ENCODE results near the gene PTPRA. TPM values are rescaled to one million over a fixed set of nuclear protein-coding genes. Genes with fewer than 3 reads are reported as not detected.

The PTPRA gene
- total RNA-seq, 1 experiment from 2014 or later: 22.1 TPM

DNA sequence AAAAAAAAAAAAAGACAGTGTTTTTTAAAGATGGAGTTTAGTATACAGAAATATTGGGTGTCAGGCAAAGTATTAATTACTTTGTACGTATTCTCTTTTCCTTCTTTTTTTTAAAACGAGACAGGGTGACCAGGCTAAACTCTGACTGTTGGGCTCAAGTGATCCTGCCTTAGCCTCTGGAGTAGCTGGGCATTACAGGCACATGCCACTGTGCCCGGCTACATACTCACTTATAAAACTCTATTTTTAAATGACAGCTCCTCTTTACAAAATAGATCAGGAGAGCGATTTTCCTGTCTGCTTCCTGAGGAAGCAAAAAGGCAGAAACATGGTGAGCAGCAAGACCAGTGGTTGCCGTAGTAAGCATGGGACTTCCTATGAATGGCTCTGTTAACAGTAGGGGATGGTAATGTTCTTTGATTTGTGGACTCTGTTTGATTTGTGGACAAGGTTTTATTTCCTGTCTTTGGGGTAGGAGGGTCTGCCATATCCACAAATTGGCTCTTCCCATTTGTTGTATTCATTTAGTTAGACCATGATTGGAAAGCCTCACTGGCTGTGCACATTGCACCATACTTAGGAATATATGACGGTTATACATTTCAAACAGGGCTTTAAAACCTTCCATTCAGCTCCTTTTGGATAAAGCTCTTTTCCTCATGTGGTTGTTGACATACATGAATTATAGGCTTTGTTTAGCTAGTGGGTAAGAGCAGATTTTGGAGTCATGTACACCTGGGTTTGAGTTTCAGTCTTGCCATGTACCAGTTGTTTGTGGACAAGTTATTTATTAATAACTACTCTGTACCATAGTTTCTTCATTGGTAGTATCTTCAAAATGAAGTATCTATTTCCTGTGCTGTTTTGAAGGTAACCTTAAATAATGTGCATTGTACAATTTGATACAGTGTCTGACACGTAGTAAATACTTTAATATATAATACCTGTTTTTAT, 45.1 kb downstream of the PTPRA start:
- Histone ChIP-seq H3K36me3 (replicated peaks; ENCODE audit: control insufficient read depth, insufficient read depth, low read length) (no peaks in the 10 kb centered on the region), H3K4me3 (ENCODE audit: insufficient read depth, low read depth, low read length) (no peak overlapping the region), H3K27me3 (ENCODE audit: control insufficient read depth, insufficient read depth, low read length) (no peaks in the 10 kb centered on the region)
- no peak for DNase-seq

- Histone ChIP-seq H3K27me3 (ENCODE audit: control insufficient read depth, insufficient read depth, low read length) (no peaks in the 10 kb centered on the region), H3K36me3 (replicated peaks; ENCODE audit: control insufficient read depth, insufficient read depth, low read length) (no peaks in the 10 kb centered on the region), H3K4me3 (ENCODE audit: insufficient read depth, low read depth, low read length) (no peak overlapping the region)
- DNase-seq: no peak
Observed at GRCh38 chr20:2919518-2920245, 46.4 kb downstream of the PTPRA start.

GRCh38 chr20:2920473-2920872, 47.2 kb downstream of the PTPRA start:
- peak; percentile 10 for DNase-seq
- H3K4me3 ChIP-seq (ENCODE audit: insufficient read depth, low read depth, low read length): no peak overlapping the region
- H3K27me3 ChIP-seq (ENCODE audit: control insufficient read depth, insufficient read depth, low read length): no peaks in the 10 kb centered on the region
- no peaks in the 10 kb centered on the region for H3K36me3 ChIP-seq (replicated peaks; ENCODE audit: control insufficient read depth, insufficient read depth, low read length)

DNA sequence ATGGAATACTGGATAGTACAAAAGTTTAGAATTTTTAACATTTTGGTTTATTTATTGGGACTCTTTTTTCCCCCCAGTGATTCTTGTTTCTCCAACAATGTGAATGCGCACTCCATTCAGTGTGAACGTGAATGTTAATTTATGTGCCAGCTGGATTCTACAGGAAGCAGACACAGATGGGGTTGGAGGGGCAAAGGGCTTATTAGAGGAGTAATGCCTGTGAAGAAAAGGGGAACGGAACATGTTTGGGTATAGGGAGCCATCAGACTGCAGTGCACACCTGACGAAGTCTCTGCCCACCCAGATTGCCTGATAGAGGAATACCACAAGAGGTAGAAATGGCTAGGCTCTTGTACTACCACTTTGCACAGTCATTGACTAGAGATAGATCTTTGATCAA, 48.2 kb downstream of the PTPRA start:
- Histone ChIP-seq H3K27me3 (ENCODE audit: control insufficient read depth, insufficient read depth, low read length) (no peaks in the 10 kb centered on the region), H3K4me3 (ENCODE audit: insufficient read depth, low read depth, low read length) (no peak overlapping the region), H3K36me3 (replicated peaks; ENCODE audit: control insufficient read depth, insufficient read depth, low read length) (no peaks in the 10 kb centered on the region)
- no peak for DNase-seq

GRCh38 chr20:2922957-2923356, 49.7 kb downstream of the PTPRA start:
- DNase-seq: no peak
- H3K4me3 ChIP-seq (ENCODE audit: insufficient read depth, low read depth, low read length): no peak overlapping the region
- H3K36me3 ChIP-seq (replicated peaks; ENCODE audit: control insufficient read depth, insufficient read depth, low read length): no peaks in the 10 kb centered on the region
- H3K27me3 ChIP-seq (ENCODE audit: control insufficient read depth, insufficient read depth, low read length): no peaks in the 10 kb centered on the region

- no peaks in the 10 kb centered on the region for H3K36me3 ChIP-seq (replicated peaks; ENCODE audit: control insufficient read depth, insufficient read depth, low read length)
Observed at GRCh38 chr20:2930538-2930937, 57.3 kb downstream of the PTPRA start.

DNA sequence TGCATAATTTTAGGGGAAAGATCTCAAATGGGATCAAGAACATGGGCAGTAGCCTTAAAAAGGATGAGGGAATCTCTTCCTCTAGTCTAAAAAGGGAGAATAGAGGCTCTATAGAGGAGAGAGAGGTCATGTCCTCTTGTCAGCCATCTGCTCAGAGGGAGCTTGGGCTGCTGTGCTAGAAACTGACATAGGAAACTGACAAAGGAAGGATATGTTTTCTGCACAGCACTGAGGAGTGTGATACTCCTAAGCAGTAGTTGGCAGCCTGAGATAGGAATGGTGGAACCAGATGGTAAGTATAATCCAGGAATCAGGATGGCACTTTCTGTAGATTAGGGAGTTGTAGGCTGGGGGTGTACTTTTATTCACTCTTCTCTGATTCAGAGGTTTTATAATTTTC, 59.2 kb downstream of the PTPRA start:
- Histone ChIP-seq H3K27me3 (ENCODE audit: control insufficient read depth, insufficient read depth, low read length) (no peaks in the 10 kb centered on the region), H3K36me3 (replicated peaks; ENCODE audit: control insufficient read depth, insufficient read depth, low read length) (no peaks in the 10 kb centered on the region), H3K4me3 (ENCODE audit: insufficient read depth, low read depth, low read length) (no peak overlapping the region)
- DNase-seq: no peak

More at GRCh38 chr20:2930538-2930937, 57.3 kb downstream of the PTPRA start:
- H3K4me3 ChIP-seq (ENCODE audit: insufficient read depth, low read depth, low read length): no peak overlapping the region
- no peak for DNase-seq
- no peaks in the 10 kb centered on the region for H3K27me3 ChIP-seq (ENCODE audit: control insufficient read depth, insufficient read depth, low read length)

DNA sequence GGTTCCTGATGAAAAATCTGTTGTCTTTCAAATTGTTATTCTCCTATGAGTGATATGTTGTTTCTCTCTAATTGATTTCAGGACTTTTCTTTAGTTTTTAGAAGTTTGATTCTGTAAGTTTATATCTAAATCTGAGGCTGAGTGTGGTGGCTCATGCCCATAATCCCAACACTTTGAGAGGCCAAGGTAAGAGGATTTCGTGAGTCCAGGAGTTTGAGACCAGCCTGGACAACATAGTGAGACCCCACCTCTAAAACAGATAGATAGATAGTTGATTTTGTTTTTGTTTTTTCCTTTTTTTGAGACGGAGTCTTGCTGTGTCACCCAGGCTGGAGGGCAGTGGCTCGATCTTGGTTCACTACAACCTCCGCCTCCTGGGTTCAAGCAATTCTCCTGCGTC, 64.6 kb downstream of the PTPRA start:
- no peak overlapping the region for H3K4me3 ChIP-seq (ENCODE audit: insufficient read depth, low read depth, low read length)
- no peaks in the 10 kb centered on the region for H3K36me3 ChIP-seq (replicated peaks; ENCODE audit: control insufficient read depth, insufficient read depth, low read length)
- no peaks in the 10 kb centered on the region for H3K27me3 ChIP-seq (ENCODE audit: control insufficient read depth, insufficient read depth, low read length)
- no peak for DNase-seq

DNA sequence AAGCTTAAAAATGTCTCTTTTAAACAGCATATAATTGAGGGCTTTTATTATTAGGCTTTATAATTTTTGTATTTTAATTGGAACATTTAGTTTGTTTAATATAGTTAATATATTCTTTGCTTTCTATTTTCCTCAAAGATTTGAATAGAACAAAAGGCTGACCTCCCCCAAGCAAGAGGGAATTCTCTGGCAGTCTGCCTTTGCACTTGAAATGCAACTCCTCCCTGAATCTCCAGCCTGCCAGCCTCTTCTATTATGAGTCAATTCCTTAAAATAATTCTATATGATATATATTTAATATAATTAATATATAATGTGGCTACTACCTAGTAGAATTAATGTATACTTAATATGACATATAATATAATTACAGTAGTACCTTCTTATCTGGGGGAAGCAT, 69.2 kb downstream of the PTPRA start:
- no peaks in the 10 kb centered on the region for H3K27me3 ChIP-seq (ENCODE audit: control insufficient read depth, insufficient read depth, low read length)
- H3K36me3 ChIP-seq (replicated peaks; ENCODE audit: control insufficient read depth, insufficient read depth, low read length): no peaks in the 10 kb centered on the region
- DNase-seq: no peak
- H3K4me3 ChIP-seq (ENCODE audit: insufficient read depth, low read depth, low read length): no peak overlapping the region

DNA sequence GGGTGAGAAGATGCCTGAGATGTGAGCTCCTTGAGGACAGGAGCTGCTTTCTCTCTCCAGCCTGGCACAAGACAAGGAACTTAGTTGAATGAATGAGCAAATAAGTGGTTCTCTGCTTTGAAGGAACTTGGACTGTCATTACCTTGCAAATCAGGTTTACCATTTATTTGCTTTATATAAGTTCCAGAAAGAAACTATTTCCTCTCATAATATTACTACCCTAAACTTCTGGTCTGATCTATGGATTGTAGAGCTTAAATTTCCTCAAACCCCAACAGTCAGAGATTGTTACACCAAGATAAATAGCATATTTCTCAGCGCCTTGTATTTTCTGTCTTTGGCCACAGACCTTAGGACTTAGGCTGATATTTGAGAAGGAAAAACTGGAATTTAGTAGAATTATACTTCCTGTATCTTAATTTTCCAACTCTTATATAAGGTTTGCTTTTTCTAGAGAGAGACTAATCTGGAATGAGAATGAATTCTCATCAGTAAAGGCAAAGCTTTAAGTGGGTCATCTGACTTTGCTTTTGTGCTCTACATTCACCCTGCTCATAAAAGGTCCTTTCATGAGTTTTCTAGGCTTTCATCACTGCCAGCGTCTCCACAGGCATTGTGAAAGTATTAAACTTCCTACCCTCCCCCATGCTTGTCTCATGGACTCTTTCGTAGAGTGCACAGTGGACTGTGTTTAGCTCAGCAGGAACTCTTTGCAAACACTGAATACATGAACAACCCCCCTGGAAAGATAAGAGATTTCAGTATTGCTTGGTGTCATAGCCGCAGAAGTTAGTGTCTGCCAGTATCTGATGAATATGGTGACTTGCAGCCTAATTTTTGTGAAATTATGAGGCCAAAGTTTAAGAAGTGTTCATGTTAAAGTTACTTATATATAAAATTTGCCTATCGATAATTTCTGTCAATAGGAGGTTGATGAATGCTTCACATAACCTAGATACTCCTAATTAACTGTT, 74.0 kb downstream of the PTPRA start:
- H3K36me3 ChIP-seq (replicated peaks; ENCODE audit: control insufficient read depth, insufficient read depth, low read length): no peaks in the 10 kb centered on the region; the same call in 1 of the 2 replicates
- H3K4me3 ChIP-seq (ENCODE audit: insufficient read depth, low read depth, low read length): no peak overlapping the region
- no peak for DNase-seq
- no peaks in the 10 kb centered on the region for H3K27me3 ChIP-seq (ENCODE audit: control insufficient read depth, insufficient read depth, low read length)

DNA sequence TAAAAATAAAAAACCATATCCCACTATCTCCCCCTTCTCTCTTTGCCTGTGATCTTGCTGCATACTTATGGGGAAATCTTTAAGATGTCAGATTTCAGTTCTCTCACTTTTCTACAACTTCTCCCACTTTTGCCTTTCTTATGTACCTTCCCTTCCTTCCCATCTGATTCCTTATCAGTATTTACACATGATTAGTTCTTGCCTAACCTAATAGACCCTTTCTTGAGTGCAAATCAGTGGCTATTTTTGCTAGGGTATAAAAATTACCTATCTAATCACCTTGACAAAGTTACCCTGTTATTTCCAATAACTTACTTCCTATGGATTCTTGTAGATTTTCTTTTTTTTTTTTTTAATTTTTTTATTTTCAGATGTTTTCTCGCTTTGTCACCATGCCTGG, 75.7 kb downstream of the PTPRA start:
- no peak overlapping the region for H3K4me3 ChIP-seq (ENCODE audit: insufficient read depth, low read depth, low read length)
- no peaks in the 10 kb centered on the region; the same call in 1 of the 2 replicates for H3K36me3 ChIP-seq (replicated peaks; ENCODE audit: control insufficient read depth, insufficient read depth, low read length)
- DNase-seq: no peak
- H3K27me3 ChIP-seq (ENCODE audit: control insufficient read depth, insufficient read depth, low read length): no peaks in the 10 kb centered on the region

- Histone ChIP-seq H3K4me3 (ENCODE audit: insufficient read depth, low read depth, low read length) (no peak overlapping the region), H3K36me3 (replicated peaks; ENCODE audit: control insufficient read depth, insufficient read depth, low read length) (no peaks in the 10 kb centered on the region; the same call in 1 of the 2 replicates), H3K27me3 (ENCODE audit: control insufficient read depth, insufficient read depth, low read length) (no peaks in the 10 kb centered on the region)
- DNase-seq: no peak
Observed at GRCh38 chr20:2952766-2953165, 79.5 kb downstream of the PTPRA start.

DNA sequence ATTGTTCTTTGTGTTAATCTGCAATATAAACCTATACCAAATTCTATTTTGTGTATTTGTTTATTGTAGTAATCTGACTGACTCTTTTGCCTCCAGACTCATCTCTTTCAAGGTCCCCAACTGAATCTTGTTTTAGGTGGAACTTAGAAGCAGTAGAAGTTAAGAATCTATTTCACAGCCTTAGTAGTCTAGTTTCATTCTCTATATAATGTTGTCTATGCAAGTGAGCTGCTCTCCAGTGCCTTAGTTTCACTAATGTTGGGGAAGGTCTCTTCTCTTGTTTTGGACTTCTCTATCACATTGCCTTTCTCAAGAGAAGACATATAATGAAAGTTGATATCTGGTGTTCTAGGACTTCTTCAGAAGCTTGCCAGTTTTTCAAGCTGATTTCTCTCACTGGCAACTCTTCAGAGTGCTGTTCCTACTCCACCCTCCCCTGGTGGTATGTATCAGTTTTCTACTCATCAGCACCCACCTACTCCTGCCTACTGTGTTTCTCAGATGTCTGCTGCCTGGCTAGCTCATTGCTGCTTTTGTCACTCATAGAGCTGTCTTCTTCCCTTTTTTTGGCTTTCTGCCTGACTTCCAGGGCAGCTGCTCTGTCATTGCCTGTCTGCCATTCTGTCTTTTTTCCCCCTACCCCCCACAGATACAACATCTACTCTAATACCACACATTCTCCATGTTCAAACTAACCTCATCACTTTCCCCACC, 82.1 kb downstream of the PTPRA start:
- Histone ChIP-seq H3K27me3 (ENCODE audit: control insufficient read depth, insufficient read depth, low read length) (no peaks in the 10 kb centered on the region), H3K4me3 (ENCODE audit: insufficient read depth, low read depth, low read length) (no peak overlapping the region), H3K36me3 (replicated peaks; ENCODE audit: control insufficient read depth, insufficient read depth, low read length) (no peaks in the 10 kb centered on the region; the same call in 1 of the 2 replicates)
- DNase-seq: no peak

Measured in H7 (cell line).